DMS114 treated with DMSO at 0.1 percent for 48 hours (cell line): ENCODE data around the gene ANKRD29.
"Not testable (repeated sequence)": the region's sequence is repeated elsewhere in the genome, so short reads cannot be mapped to it uniquely, and the experiment has no call there.

Experiments
- DNase-seq: peaks from one replicate; lab custom pipeline; 2025; ENCODE audit not compliant: unreplicated experiment; lab: John Stamatoyannopoulos, UW

Gene ANKRD29

GRCh38 chr18:23584019-23584983 is 78.4 kb downstream of the ANKRD29 start:
- no peak for DNase-seq

GRCh38 chr18:23583071-23583865 is 79.4 kb downstream of the ANKRD29 start:
- no peak for DNase-seq

GRCh38 chr18:23580677-23581367 is 81.9 kb downstream of the ANKRD29 start:
- DNase-seq = no peak

GRCh38 chr18:23578891-23579653 is 83.6 kb downstream of the ANKRD29 start:
- DNase-seq = no peak

- DNase-seq = no peak
These were observed 84.5 kb downstream of the ANKRD29 start for GRCh38 chr18:23578067-23578701.

- not testable (repeated sequence) for DNase-seq
These were observed 85.2 kb downstream of the ANKRD29 start for GRCh38 chr18:23577521-23577920.

GRCh38 chr18:23575309-23575651 is 87.4 kb downstream of the ANKRD29 start:
- DNase-seq = no peak

GRCh38 chr18:23574611-23575308 is 88.0 kb downstream of the ANKRD29 start:
- no peak for DNase-seq

- no peak for DNase-seq
These were observed 88.9 kb downstream of the ANKRD29 start for GRCh38 chr18:23573626-23574431.

GRCh38 chr18:23573020-23573419 is 89.7 kb downstream of the ANKRD29 start:
- DNase-seq = no peak

- no peak for DNase-seq
These were observed 90.1 kb downstream of the ANKRD29 start for GRCh38 chr18:23572570-23572969.

GRCh38 chr18:23572012-23572411 is 90.7 kb downstream of the ANKRD29 start:
- DNase-seq = no peak

GRCh38 chr18:23570912-23571504 is 91.7 kb downstream of the ANKRD29 start:
- DNase-seq = no peak

- DNase-seq = no peak
These were observed 93.2 kb downstream of the ANKRD29 start for GRCh38 chr18:23569299-23570063.

- no peak for DNase-seq
These were observed 94.2 kb downstream of the ANKRD29 start for GRCh38 chr18:23568281-23569138.

GRCh38 chr18:23567671-23568070 is 95.0 kb downstream of the ANKRD29 start:
- DNase-seq = no peak
